Kidney tubule cell (primary cell): Measurements from ENCODE around the gene GMDS.

Experiments used
- DNase-seq: peaks from one replicate; pipeline ENCODE4 v3.0.0-alpha.2; 2018; ENCODE audit warnings: low spot score

GMDS gene

GRCh38 chr6:1940381-1940780 is 305.0 kb downstream of the GMDS start:
- peak; percentile 76 for DNase-seq

GRCh38 chr6:1933292-1933691 is 312.1 kb downstream of the GMDS start:
- DNase-seq: no peak

DNA sequence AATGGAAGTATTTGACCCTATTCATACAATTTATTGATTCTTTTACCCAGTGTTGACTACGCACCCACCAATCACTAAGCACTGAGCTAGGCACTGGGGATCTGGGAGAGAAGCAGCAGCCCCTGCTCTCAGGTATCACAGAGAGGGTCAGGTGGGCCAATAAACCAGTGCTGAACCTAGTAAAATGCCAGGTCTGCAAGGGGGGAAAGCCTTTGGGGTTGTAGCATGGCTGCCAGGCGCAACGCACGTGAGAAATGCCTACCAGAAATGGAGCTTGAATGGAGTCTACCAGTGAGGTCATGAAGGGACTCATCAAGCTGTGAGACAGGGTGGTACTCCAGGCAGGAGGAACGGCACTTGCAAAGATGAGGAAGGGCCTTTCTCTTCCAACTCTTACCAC is 313.6 kb downstream of the GMDS start:
- no peak for DNase-seq

- DNase-seq: no peak
Measured at GRCh38 chr6:1930356-1930755, 315.0 kb downstream of the GMDS start.

GRCh38 chr6:1929931-1930330 is 315.5 kb downstream of the GMDS start:
- no peak for DNase-seq

DNA sequence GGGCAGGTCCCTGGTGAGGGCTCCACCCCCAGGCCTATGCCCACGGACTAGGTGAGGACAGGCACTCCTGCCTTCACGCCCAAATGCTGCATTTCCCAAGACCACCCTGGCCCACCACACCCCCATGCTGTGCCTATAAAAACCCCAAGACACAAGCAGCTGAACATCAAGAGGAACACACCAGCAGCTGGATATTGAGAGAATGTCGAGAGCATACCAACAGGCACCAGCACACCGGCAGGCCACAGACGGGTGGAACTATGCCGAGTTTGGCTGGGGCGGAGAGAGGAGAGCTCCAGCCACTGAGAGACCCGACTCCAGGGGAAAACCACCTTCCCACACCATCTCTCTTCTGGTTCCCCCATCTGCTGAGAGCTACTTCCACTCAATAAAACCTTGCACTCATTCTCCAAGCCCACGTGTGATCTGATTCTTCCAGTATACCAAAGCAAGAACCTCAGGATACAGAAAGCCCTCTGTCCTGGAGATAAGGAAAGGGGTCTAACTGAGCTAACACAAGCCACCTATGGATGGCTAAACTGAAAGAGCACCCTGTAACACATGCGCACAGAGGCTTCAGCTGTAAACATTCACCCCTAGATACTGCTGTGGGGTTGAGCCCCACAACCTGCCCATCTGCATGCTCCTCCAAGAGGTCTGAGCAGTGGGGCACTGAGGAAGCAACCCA is 319.5 kb downstream of the GMDS start:
- DNase-seq: no peak

GRCh38 chr6:1923449-1923848 is 322.0 kb downstream of the GMDS start:
- DNase-seq: no peak

DNA sequence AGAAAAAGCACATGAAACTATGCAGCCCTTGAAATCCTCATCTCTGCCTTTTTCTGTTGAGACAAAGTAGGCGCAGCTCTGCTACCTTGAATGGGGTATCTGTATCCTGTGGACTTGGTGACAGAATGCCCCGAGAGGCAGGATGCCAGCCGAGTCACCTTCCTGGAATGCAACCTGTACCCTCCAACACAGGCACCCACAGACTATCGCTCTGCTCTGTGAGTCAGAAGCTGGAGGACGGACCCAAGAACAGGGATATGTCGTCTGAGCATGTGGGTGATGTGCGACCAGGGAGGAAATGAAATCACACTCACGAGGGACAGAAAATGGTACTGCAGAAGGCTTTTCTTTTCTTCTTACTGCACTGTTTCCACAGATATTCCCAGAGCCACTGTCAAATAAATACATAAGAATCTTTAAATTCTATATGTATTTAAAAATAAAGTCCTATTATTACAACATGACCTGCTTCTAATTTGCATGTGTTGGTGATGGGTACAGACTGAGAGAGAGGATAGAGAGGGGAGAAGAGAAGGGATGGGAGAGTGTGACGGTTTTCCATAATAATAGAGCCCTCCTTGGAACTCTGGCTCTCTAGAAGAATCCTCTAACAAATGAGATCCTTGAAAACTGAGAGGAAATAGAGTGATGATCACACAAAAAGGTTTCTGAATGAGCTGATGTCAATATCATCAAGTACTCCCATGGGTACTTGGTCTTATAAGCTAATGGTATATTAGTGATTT is 327.6 kb downstream of the GMDS start:
- DNase-seq: peak; percentile 99

GRCh38 chr6:1916334-1917070 is 328.9 kb downstream of the GMDS start:
- DNase-seq: peak; percentile 91

- no peak for DNase-seq
Measured at GRCh38 chr6:1915226-1915625, 330.2 kb downstream of the GMDS start.

GRCh38 chr6:1913577-1913976 is 331.8 kb downstream of the GMDS start:
- DNase-seq: no peak

- no peak for DNase-seq
Measured at GRCh38 chr6:1912731-1913130, 332.7 kb downstream of the GMDS start.

DNA sequence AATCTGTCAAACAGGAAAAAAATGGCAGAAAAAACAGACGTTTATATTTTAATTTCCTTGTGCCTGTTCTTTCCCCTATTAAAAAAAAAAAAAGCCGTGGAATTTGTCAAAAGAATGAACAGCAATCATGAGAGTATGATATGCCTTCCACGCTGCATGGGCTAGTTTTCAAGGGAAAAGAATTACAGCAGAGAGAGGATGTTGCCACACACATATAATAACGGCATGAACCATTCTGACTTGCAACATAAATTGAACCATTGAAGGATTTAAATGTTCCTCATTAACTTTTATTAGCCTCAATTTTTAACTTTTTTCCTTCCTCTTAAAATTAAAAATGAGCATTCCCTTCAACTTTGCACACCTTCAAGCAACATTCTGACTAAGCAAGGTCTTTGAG is 333.9 kb downstream of the GMDS start:
- DNase-seq: no peak

GRCh38 chr6:1910621-1911407 is 334.6 kb downstream of the GMDS start:
- peak; percentile 26 for DNase-seq

DNA sequence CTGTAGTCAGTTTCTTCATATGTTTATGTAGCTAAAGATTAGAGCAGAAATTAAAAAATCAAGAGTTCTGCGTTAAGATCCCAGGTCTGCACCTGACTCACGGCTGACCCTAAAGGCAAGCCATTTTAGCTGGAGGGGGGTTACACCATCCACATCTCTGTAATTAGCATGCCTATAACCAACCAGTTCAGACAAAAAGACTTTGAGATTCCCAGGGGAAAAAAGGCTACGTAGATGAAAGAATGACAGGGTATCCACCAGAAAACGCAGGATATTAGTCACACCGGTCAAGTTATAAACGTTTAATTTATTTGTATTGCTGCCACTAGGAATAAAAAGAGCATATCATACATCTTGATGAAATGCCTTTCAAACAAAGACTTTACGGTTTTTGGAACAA is 336.6 kb downstream of the GMDS start:
- no peak for DNase-seq

- DNase-seq: no peak
Measured at GRCh38 chr6:1906609-1907008, 338.8 kb downstream of the GMDS start.

- DNase-seq: no peak
Measured at GRCh38 chr6:1906014-1906413, 339.4 kb downstream of the GMDS start.

DNA sequence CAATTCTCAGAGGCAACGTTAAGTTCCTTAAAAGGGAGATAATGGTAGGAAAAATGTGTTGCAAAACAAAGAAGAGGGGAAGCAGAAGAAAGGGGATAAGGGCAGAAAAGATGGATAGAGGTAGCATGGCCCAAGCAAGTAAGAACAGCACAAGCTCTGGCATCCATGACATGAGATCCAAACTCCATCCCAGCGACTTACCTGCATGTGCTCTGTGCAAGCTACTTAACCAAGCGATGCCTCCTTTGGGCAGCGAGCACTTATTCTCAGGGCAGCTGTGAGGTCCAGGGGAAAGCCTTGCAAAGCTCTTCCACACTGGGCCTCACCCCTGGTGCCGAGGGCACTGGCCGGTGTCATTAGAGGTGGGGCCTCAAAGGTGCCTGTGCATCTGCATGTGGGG is 340.5 kb downstream of the GMDS start:
- no peak for DNase-seq

DNA sequence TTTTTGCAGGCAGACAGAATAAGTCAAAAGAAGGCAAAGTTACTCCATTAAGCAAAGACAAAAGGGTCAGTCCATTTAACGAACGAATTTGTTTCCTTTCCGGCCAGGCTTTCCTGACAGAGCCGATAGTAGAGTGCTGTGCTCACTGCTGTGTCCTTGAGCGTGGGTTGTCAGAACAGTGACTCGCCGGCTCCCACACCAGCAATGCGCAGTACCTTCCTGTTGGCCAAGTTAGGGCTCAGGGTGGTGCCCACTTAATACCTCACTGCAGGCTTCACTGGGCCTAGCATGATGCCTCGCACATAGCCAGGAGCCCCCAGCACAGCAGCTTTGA is 341.0 kb downstream of the GMDS start:
- no peak for DNase-seq

DNA sequence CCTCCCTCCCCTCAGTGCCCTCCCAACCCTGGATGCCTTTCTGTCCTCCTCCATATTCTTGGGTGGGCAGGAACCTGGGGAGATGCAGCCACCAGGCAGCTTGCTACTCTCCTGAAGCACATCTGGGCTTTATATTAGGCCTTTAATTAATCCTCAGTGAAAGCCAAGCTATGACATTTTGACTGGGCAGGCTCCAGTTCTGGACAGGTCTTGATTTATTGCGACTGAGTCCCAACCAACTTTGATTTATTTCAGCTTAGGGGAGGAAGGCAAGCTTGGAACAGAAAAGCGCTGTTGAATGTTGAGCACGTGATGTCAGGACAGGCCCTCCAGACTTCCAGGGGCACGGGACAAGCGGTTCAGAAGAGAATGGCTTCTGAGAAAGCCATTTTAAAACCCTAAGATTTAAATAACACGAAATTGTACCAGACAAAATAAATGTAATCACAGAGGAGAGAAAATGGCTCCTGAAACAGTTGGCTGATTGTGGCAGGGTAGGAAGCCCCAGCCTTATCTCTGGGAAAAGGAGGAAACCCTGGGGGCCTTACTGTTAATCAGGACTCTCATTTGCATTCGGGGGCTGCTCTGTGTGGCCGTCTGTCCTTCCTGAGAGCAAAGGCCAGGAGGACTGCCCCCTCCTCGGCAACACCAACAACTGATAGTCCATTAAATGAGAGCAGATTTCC is 341.5 kb downstream of the GMDS start:
- DNase-seq: no peak

DNA sequence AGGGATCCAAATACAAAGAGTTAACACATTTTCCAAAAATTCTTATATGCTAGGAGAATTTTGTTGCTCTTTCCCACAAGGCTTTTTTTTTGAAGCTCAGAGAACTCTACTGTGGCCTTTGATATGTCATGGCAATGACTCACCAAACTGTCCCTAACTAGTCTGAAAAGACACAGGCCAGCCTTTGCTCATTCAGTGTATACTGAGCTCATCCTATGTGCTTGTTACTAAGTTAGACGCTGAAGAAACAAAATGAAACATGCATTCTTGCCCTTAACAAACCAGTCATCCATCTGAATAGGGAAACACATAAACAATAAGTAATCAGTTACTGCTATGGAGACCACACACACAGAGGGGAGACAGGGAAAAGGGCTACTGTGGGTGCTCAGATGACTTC is 343.8 kb downstream of the GMDS start:
- DNase-seq: peak; percentile 85

- no peak for DNase-seq
Measured at GRCh38 chr6:1896897-1897296, 348.5 kb downstream of the GMDS start.
